HG03064 (cell line): ENCODE measurements around the gene TMEM116.

ENCODE experiments used
- ATAC-seq: cut with Tn5 transposase; IDR thresholded peaks from one replicate; pipeline ENCODE4 v1.9.1; 2021; ENCODE audit warnings: low read depth; ENCODE audit not compliant: unreplicated experiment

Gene TMEM116

GRCh38 chr12:111905502-111905901, 107.5 kb downstream of the TMEM116 start:
- ATAC-seq: no peak

GRCh38 chr12:111904446-111904975, 108.5 kb downstream of the TMEM116 start:
- ATAC-seq: no peak

- no peak for ATAC-seq
Measured at GRCh38 chr12:111901182-111901581, 111.8 kb downstream of the TMEM116 start.

GRCh38 chr12:111894556-111894955, 118.4 kb downstream of the TMEM116 start:
- ATAC-seq: no peak

- no peak for ATAC-seq
Measured at GRCh38 chr12:111893287-111893686, 119.7 kb downstream of the TMEM116 start.

GRCh38 chr12:111887926-111888745, 124.8 kb downstream of the TMEM116 start:
- no peak for ATAC-seq

- ATAC-seq: no peak
Measured at GRCh38 chr12:111886662-111887545, 126.1 kb downstream of the TMEM116 start.

- ATAC-seq: no peak
Measured at GRCh38 chr12:111881716-111882115, 131.2 kb downstream of the TMEM116 start.
